ACC112 (cell line): Measurements from ENCODE around the gene MFSD1.

Experiments
- H2AFZ ChIP-seq: fragments of 200-600 bp; sonication (generic); one replicate; pipeline ENCODE4 v1.6.0; 2017; ENCODE audit warnings: antibody characterized with exemption, low read length; ENCODE audit not compliant: unreplicated experiment
- H3K27ac ChIP-seq: fragments of 200-600 bp; sonication (generic); 2 replicates; pipeline ENCODE4 v1.5.1; 2014; ENCODE audit warnings: low read depth, mild to moderate bottlenecking, antibody characterized with exemption, low read length, moderate library complexity
- H3K27me3 ChIP-seq: fragments of 200-600 bp; sonication (generic); 2 replicates; pipeline ENCODE4 v1.6.1; 2014; ENCODE audit warnings: mild to moderate bottlenecking, antibody characterized with exemption, low read length, moderate library complexity, mixed read lengths; ENCODE audit not compliant: insufficient read depth
- H3K36me3 ChIP-seq: fragments of 200-600 bp; sonication (generic); 2 replicates; pipeline ENCODE4 v1.6.1; 2016; ENCODE audit warnings: mild to moderate bottlenecking, antibody characterized with exemption, low read length, moderate library complexity, mixed read lengths; ENCODE audit not compliant: insufficient read depth
- H3K4me1 ChIP-seq: fragments of 200-600 bp; sonication (generic); one replicate; pipeline ENCODE4 v1.6.1; 2016; ENCODE audit warnings: low read length, mixed read lengths; ENCODE audit not compliant: insufficient read depth, unreplicated experiment, control insufficient read depth
- H3K4me3 ChIP-seq: fragments of 200-600 bp; sonication (generic); 2 replicates; pipeline ENCODE4 v1.5.1; 2014; ENCODE audit warnings: mild to moderate bottlenecking, low read depth, low read length
- H3K79me2 ChIP-seq: fragments of 200-600 bp; sonication (generic); one replicate; pipeline ENCODE4 v1.6.0; 2016; ENCODE audit warnings: low read length; ENCODE audit not compliant: control insufficient read depth, unreplicated experiment, insufficient read depth

The MFSD1 gene

GRCh38 chr3:158810823-158811724 lies 9.2 kb downstream of the MFSD1 start:
- Histone ChIP-seq H3K79me2 (no peaks in the 10 kb centered on the region), H3K4me3 (no peak overlapping the region), H2AFZ (no peak overlapping the region), H3K27ac (no peak overlapping the region), H3K36me3 (peaks cover 50% of the 10 kb centered on the region), H3K27me3 (no peaks in the 10 kb centered on the region), H3K4me1 (peaks cover 13% of the 10 kb centered on the region)

- H3K27ac ChIP-seq, result no peak overlapping the region
- H3K36me3 ChIP-seq, result peaks cover 35% of the 10 kb centered on the region
- H2AFZ ChIP-seq, result no peak overlapping the region
Measured at GRCh38 chr3:158819282-158819681, 17.4 kb downstream of the MFSD1 start.

GRCh38 chr3:158820521-158820920 lies 18.7 kb downstream of the MFSD1 start:
- H3K4me1 ChIP-seq, result no peaks in the 10 kb centered on the region
- H3K27ac ChIP-seq, result no peak overlapping the region
- no peak overlapping the region for H2AFZ ChIP-seq
- H3K79me2 ChIP-seq, result no peaks in the 10 kb centered on the region
- no peak overlapping the region for H3K4me3 ChIP-seq
- no peaks in the 10 kb centered on the region for H3K27me3 ChIP-seq
- peaks cover 28% of the 10 kb centered on the region for H3K36me3 ChIP-seq

More at GRCh38 chr3:158819282-158819681, 17.4 kb downstream of the MFSD1 start:
- no peaks in the 10 kb centered on the region for H3K4me1 ChIP-seq
- H3K27me3 ChIP-seq, result no peaks in the 10 kb centered on the region
- H3K79me2 ChIP-seq, result no peaks in the 10 kb centered on the region
- H3K4me3 ChIP-seq, result no peak overlapping the region

- Histone ChIP-seq H3K79me2 (no peaks in the 10 kb centered on the region), H3K4me1 (no peaks in the 10 kb centered on the region), H3K4me3 (no peak overlapping the region), H3K36me3 (peaks cover 28% of the 10 kb centered on the region), H3K27me3 (no peaks in the 10 kb centered on the region), H2AFZ (no peak overlapping the region), H3K27ac (no peak overlapping the region)
Measured at GRCh38 chr3:158821847-158822246, 20.0 kb downstream of the MFSD1 start.

- Histone ChIP-seq H3K27ac (no peak overlapping the region), H3K79me2 (no peaks in the 10 kb centered on the region), H2AFZ (no peak overlapping the region), H3K4me1 (no peaks in the 10 kb centered on the region), H3K4me3 (no peak overlapping the region), H3K27me3 (no peaks in the 10 kb centered on the region), H3K36me3 (peaks cover 28% of the 10 kb centered on the region)
Measured at GRCh38 chr3:158823426-158823825, 21.6 kb downstream of the MFSD1 start.

- no peak overlapping the region for H2AFZ ChIP-seq
- peaks cover 27% of the 10 kb centered on the region for H3K36me3 ChIP-seq
- H3K4me1 ChIP-seq, result peaks cover 8% of the 10 kb centered on the region
- H3K79me2 ChIP-seq, result no peaks in the 10 kb centered on the region
- no peak overlapping the region for H3K4me3 ChIP-seq
- no peaks in the 10 kb centered on the region for H3K27me3 ChIP-seq
- no peak overlapping the region for H3K27ac ChIP-seq
Measured at GRCh38 chr3:158827773-158828172, 25.9 kb downstream of the MFSD1 start.

- Histone ChIP-seq H3K36me3 (peaks cover 13% of the 10 kb centered on the region), H3K27me3 (no peaks in the 10 kb centered on the region)
Measured at GRCh38 chr3:158830391-158830790, 28.5 kb downstream of the MFSD1 start.

GRCh38 chr3:158831861-158832260 lies 30.0 kb downstream of the MFSD1 start:
- H3K4me3 ChIP-seq, result no peak overlapping the region
- H2AFZ ChIP-seq, result no peak overlapping the region
- H3K27me3 ChIP-seq, result no peaks in the 10 kb centered on the region
- peaks cover 13% of the 10 kb centered on the region for H3K36me3 ChIP-seq
- H3K79me2 ChIP-seq, result no peaks in the 10 kb centered on the region
- peaks cover 8% of the 10 kb centered on the region for H3K4me1 ChIP-seq
- no peak overlapping the region for H3K27ac ChIP-seq

More at GRCh38 chr3:158830391-158830790, 28.5 kb downstream of the MFSD1 start:
- H3K4me1 ChIP-seq, result peaks cover 8% of the 10 kb centered on the region
- no peaks in the 10 kb centered on the region for H3K79me2 ChIP-seq
- H3K27ac ChIP-seq, result peak overlapping the region; percentile 5; the same call in 1 of the 2 replicates
- H3K4me3 ChIP-seq, result no peak overlapping the region
- no peak overlapping the region for H2AFZ ChIP-seq

- H3K27ac ChIP-seq, result no peak overlapping the region
- peaks cover 2% of the 10 kb centered on the region for H3K4me1 ChIP-seq
- peaks cover 3% of the 10 kb centered on the region for H3K36me3 ChIP-seq
- H3K27me3 ChIP-seq, result no peaks in the 10 kb centered on the region
- H3K4me3 ChIP-seq, result no peak overlapping the region
- H3K79me2 ChIP-seq, result no peaks in the 10 kb centered on the region
- H2AFZ ChIP-seq, result no peak overlapping the region
Measured at GRCh38 chr3:158835631-158836030, 33.8 kb downstream of the MFSD1 start.

GRCh38 chr3:158836312-158836711 lies 34.5 kb downstream of the MFSD1 start:
- no peaks in the 10 kb centered on the region for H3K79me2 ChIP-seq
- no peak overlapping the region for H3K4me3 ChIP-seq
- no peaks in the 10 kb centered on the region for H3K4me1 ChIP-seq
- H3K27ac ChIP-seq, result no peak overlapping the region
- peaks cover 3% of the 10 kb centered on the region for H3K36me3 ChIP-seq
- no peaks in the 10 kb centered on the region for H3K27me3 ChIP-seq
- H2AFZ ChIP-seq, result no peak overlapping the region

GRCh38 chr3:158837240-158837639 lies 35.4 kb downstream of the MFSD1 start:
- H3K4me1 ChIP-seq, result no peaks in the 10 kb centered on the region
- H3K27ac ChIP-seq, result no peak overlapping the region
- H3K79me2 ChIP-seq, result no peaks in the 10 kb centered on the region
- no peak overlapping the region for H3K4me3 ChIP-seq
- H3K27me3 ChIP-seq, result no peaks in the 10 kb centered on the region
- peaks cover 2% of the 10 kb centered on the region; the same call in 1 of the 2 replicates for H3K36me3 ChIP-seq
- H2AFZ ChIP-seq, result no peak overlapping the region
